GM21529 (cell line): ENCODE data around the gene MSI2.

Source experiments
- ATAC-seq: cut with Tn5 transposase; IDR thresholded peaks from one replicate; pipeline ENCODE4 v1.9.1; 2021; ENCODE audit not compliant: unreplicated experiment

Gene MSI2

DNA sequence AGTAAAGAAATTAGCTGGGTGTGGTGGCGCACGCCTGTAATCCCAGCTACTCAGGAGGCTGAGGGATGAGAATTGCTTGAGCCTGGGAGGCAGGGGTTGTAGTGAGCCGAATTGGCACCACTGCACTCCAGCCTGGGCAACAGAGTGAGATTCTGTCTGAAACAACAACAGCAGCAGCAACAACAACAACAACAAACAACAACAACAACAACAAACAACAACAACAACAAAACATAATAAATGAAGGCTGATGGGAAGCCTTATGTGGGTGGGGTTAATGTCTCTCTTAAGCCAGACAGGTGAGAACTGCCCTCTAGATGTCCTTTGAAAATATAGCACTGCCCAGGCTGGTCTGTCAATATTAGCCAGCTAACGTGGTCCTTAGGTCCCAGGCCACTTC is 107.3 kb downstream of the MSI2 start:
- ATAC-seq, result no peak

DNA sequence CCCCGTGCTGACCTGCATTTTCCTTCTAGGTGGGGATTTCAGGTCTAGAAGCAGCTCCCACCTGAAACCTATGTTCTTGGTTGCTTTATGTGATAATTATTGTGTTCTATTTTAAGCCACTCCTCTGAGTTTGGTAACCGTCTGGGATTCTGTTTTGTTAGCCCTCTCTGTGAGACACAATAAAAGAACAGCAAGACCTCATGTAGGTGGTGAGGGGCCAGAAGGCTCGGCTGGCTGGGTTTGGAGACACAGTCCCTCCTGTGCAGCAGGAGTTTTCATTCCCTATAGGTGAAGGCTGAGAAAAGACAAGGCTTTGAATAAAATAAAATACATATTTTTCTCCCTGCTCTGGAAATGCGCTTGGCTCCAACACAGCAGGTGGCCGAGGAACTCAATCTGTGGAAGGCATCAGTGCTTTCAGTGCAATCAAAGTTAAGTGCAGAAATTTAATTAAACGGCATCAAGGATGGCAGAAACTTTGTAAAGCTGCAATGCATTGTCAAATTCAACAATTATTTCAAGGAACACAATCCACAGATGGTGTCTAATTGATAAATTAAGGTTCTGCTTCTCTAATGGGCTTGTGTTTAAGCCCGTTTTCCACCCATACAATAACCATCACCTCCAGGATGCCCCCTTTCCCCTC is 107.8 kb downstream of the MSI2 start:
- no peak for ATAC-seq

DNA sequence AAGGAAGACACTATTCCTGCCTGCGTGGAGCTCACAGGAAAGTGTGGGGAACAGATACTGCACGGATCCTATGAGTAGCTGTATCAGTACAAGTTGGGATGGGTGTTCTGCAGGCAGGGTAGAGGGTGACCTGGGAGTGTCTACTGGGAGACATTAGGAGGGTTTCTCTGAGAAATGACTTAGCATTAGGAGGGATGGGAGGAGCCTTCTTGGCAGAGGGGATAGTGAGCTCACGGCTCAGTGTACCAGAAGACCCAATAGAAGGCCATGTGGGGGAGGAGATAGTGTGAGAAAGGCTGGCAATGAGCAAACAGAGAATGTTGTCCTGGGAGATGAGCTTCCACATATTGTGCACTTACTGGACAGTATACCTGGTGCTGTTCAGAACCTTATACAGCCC is 109.1 kb downstream of the MSI2 start:
- no peak for ATAC-seq

- no peak for ATAC-seq
Measured at GRCh38 chr17:57366177-57366557, 109.8 kb downstream of the MSI2 start.

GRCh38 chr17:57366558-57367351 is 110.4 kb downstream of the MSI2 start:
- no peak for ATAC-seq

- ATAC-seq, result no peak
Measured at GRCh38 chr17:57368637-57369336, 112.5 kb downstream of the MSI2 start.

GRCh38 chr17:57369509-57369945 is 113.2 kb downstream of the MSI2 start:
- ATAC-seq, result no peak

GRCh38 chr17:57370037-57370581 is 113.8 kb downstream of the MSI2 start:
- no peak for ATAC-seq

DNA sequence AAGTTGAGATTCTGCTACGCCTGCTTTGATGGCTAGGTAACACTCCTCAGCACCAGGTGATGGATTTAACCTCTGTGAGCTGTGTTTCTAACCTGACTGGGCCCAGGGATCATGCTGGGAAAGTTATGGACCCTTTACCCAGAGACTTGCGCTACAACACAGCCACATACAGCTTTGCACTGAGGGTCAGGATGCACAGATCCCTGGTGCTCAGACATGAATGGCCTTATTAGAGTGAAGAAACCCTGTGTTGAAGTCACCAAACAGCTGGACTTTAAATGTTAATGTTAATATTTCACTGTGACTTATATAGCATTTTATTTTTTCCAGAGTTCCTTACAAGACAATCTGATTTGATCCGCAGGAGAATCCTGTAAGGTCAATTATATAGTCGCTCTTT is 114.3 kb downstream of the MSI2 start:
- no peak for ATAC-seq

DNA sequence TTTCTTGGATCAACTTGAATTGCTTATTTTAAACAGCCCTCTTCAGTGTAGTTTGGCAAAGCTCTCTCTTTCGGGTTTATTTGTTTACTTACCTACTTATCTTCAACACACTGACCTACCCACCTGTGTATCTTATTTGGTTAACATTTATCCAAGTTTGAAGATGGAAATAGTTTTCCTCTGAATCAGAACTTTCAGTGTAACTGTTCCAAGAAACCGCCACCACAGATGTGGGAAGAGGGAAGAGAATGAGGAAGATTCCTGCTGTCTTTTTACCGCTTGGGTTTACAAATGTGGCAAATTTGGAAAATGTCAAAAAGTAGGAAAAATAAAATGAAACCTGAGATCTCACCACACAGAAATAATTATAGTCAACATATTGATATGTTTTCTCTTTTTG is 115.8 kb downstream of the MSI2 start:
- ATAC-seq, result no peak

DNA sequence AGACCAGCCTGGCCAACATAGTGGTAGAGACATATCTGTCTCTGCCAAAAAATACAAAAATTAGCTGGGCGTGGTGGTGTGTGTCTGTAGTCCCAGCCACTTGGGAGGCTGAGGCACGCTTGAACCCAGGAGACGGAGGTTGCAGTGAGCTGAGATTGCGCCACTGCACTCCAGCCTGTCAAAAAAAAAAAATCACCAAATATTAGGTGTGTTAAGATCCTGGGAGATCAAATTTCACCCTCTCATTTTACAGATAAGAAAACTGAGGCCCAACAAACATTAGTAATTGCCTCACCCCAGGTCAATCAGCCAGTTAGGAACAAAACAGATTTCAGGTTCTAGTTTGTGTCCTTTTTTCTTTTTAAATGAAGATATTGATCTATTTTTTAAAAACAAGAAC is 116.7 kb downstream of the MSI2 start:
- ATAC-seq, result no peak

- no peak for ATAC-seq
Measured at GRCh38 chr17:57373756-57374155, 117.4 kb downstream of the MSI2 start.

DNA sequence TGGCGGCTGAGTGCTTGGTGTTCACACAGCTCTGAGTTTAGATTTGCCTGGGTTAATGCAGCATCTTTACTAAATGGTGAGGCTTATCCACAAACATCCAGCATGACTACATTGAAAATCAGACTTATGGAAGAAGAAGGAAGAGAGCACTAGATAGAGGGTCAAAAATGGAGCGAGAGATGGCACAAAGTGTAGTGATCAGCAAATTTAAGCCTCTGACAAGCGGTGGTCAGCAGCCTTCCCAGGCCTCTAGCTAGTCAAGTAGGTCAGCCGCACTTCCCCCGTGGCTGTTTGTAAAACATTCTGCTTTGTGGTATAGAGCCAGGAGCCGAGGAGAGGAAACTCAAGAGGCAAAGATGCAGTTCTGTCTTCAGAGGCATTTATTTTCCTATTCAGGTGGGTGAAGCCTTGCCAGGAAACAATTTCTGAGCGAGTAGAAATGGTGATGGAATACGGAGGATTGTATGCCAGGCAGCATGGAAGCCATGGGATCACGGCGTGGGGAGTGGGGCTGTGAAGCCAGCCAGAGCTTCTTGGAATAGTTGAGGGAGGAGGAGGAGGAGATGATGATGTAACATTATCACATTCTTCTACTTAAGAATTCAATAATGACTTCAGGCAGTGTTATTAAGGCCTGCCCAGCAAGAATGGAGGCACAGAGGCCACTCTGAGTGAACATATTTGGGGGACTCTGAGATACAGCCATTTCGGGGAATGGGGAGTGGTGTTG is 118.9 kb downstream of the MSI2 start:
- no peak for ATAC-seq

DNA sequence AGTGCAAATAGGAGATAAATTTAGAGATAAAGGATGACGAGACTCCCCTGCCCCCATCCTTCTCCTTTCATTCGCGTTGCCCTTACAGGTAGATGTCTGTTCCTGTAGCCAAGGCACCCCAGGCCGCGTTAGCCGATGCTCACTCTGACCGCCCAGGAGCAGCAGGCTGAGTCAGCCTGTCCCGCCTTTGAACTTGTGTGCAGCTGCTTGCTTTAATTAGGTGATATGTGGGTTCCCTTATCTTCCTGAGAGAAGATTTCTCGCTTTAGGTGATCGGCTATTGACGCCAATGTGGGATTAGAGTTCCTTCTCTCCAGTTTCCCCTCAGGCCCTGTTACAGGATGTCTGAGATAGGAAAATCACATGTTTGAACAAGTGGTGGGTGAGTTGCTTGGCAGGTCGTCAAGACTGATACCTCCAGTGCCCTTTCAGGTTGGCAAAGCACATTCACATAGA is 119.5 kb downstream of the MSI2 start:
- ATAC-seq, result no peak

DNA sequence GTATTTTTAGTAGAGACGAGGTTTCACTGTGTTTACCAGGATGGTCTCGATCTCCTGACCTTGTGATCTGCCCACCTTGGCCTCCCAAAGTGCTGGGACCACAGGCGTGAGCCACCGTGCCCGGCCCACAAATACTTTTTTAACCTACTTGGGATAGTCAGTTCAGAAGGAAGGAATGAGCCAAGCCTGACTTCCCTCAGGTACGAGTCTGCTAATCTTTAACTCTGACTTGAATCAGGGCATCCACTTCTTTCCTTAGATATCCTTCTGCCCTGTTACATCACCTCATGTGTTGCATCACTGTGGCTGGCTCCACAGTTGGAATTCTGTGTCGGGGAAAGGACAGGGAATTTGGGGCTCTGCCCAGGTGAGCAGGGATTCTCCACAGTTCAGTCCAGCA is 120.8 kb downstream of the MSI2 start:
- ATAC-seq, result no peak

GRCh38 chr17:57379237-57379894 is 123.0 kb downstream of the MSI2 start:
- ATAC-seq, result no peak

DNA sequence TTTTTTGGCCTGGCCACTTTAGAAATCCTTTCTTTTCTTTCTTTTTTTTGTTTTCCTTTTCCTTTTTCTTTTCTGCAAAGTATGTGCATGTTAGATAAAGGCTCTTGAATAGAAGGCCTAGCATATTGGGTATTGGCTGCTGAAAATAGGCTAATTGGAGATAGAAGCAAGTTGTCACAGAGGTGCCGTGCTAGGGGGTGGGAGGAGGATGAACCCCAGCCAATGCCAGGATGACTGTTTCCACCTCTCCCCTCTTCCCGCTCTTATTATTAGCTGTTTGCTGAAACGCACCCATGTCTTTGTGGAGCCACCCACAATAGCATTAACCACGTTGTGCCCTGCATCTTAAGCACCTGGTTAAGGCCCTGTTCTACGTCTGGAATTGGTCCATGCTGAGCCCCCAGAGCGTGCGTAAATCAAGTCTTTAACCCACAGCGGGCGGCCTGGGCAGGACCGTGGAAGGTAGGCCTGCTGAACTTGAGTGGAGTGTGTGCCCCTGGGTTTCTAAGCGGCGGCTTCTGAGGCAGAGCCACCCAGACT is 123.6 kb downstream of the MSI2 start:
- ATAC-seq, result no peak

DNA sequence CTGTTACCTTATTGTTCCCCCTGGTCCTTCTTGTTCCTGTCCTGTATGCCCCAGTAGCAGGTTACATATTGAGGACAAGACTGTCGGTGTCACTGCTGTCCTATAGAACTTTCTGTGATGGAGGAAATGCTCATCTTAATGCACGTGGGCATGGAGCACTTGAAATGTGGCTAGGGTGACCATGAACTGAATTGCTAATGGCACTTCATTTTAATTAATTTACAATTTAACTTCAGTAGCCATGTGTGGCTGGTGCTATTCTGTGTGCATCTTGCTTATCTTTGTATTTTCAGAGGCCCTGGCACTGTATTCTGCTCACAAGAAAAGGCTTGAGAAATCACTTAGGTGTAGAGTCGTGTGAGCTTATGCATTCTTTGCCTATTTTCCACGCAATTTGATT is 125.2 kb downstream of the MSI2 start:
- no peak for ATAC-seq

GRCh38 chr17:57384219-57384618 is 127.9 kb downstream of the MSI2 start:
- no peak for ATAC-seq

GRCh38 chr17:57385975-57386374 is 129.7 kb downstream of the MSI2 start:
- ATAC-seq, result no peak
